Mesenchymal stem cell (in vitro differentiated cells and primary cell): ENCODE measurements around the gene VCX2.

Source experiments
- small RNA-seq: library from polyadenylated mRNA; stranded (forward); fragments of <200 nt; extraction: miRNeasy Mini kit (QIAGEN cat#:217004); gene quantifications from one replicate; pipeline ENCODE3, GENCODE V24; 2013; ENCODE audit warnings: low read depth

VCX2 gene

Small RNA genes within 50 kb of the gene (small RNA-seq; reads per million reads assigned to genes)
- gene MIR651: 10.9 reads per million, percentile 80 among the genes with 10 or more reads in this experiment
